Thymus (tissue), 11 donors: ENCODE measurements around the gene BRAT1. TPM values are rescaled to one million over a fixed set of nuclear protein-coding genes. Genes with fewer than 3 reads are reported as not detected.

Experiments used
- DNase-seq, 9 donors: peaks; one replicate each; pipeline ENCODE4 v3.0.0-alpha.2; 2013; ENCODE audit warnings: low spot score in 9 of 9, low read depth in 6 of 9, missing footprints in 1 of 9
- H3K27ac ChIP-seq, 2 donors: one replicate each; pipeline ENCODE4 v1.5.1; 2013; ENCODE audit warnings: control low read depth in 1 of 2, low read depth in 1 of 2, low read length in 1 of 2, mild to moderate bottlenecking in 1 of 2, moderate library complexity in 1 of 2
- H3K27me3 ChIP-seq, 2 donors: one replicate each; pipeline ENCODE4 v1.5.1; 2013; ENCODE audit warnings: low read length in 1 of 2; ENCODE audit not compliant: control insufficient read depth in 2 of 2, insufficient read depth in 1 of 2
- H3K36me3 ChIP-seq, 2 donors: one replicate each; pipeline ENCODE4 v1.5.1; 2013; ENCODE audit warnings: low read length in 1 of 2, mild to moderate bottlenecking in 1 of 2, moderate library complexity in 1 of 2; ENCODE audit not compliant: control insufficient read depth in 2 of 2, insufficient read depth in 2 of 2
- H3K4me1 ChIP-seq, 2 donors: one replicate each; pipeline ENCODE4 v1.5.1; 2013; ENCODE audit warnings: low read length in 2 of 2; ENCODE audit not compliant: control insufficient read depth in 2 of 2, insufficient read depth in 2 of 2
- H3K4me3 ChIP-seq, 2 donors: one replicate each; pipeline ENCODE4 v1.5.1; 2013; ENCODE audit warnings: low read length in 2 of 2, control low read depth in 1 of 2, mild to moderate bottlenecking in 1 of 2
- H3K9me3 ChIP-seq, 2 donors: one replicate each; pipeline ENCODE4 v1.5.1; 2013; ENCODE audit warnings: low read length in 1 of 2, mild to moderate bottlenecking in 1 of 2; ENCODE audit not compliant: control insufficient read depth in 2 of 2, insufficient read depth in 1 of 2
- WGBS: extraction: QIAGEN DNeasy Blood & Tissue Kit; methylation state at CpG from one replicate; pipeline ENCODE4 v1.1.7; 2013; 5-methylcytosine and 5-hydroxymethylcytosine counted together
- polyA plus RNA-seq: library from polyadenylated mRNA; stranded (reverse); fragments of 200-250 nt; gene quantifications from one replicate; pipeline ENCODE4 v1.2.3, GENCODE V29; 2013
- total RNA-seq: library from RNA; stranded (reverse); fragments of 120-200 nt; gene quantifications from one replicate; pipeline ENCODE4 v1.2.4, GENCODE V29; 2013
- donor health status: healthy.

Gene BRAT1
- total and polyA plus RNA-seq, 2 donors = 19.9 to 40.8 TPM

DNA sequence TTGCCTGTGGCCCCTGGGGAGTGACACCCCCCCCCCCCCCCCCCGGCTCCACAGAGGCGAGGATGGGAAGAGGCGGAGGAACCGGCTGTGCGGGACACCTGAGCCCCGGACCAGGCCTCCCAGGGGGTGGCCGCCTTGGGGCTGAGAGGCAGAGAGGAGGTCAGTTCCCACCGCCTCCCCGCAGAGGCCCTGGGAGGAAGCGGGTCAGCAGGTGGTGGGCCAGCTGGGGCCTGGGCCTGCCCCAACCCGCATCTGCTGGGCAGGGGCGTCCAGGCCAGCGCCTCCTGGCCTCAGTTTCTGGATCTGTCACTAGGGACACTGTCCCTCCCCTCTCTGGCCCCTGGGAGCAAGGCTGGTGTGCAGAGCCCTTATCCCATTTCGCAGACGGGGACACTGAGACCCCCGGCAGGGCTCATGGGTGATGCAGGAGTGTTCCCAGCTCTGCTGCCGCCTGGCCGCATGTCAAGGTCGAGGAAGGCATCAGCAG lies 50.4 kb downstream of the BRAT1 start:
- Histone ChIP-seq H3K27ac (no peak overlapping the region), H3K36me3 (no peaks in the 10 kb centered on the region), H3K4me1 (peaks cover 25 to 39% of the 10 kb centered on the region in 2 donors), H3K4me3 (no peak overlapping the region), H3K9me3 (no peaks in the 10 kb centered on the region), H3K27me3 (peaks cover 0 to 7% of the 10 kb centered on the region in 2 donors)
- WGBS = 96% methylated on average over 19 of the region's 19 CpGs
- DNase-seq = no peak

- Histone ChIP-seq H3K27me3 (peaks cover 0 to 7% of the 10 kb centered on the region in 2 donors), H3K27ac (no peak overlapping the region), H3K36me3 (no peaks in the 10 kb centered on the region), H3K9me3 (no peaks in the 10 kb centered on the region), H3K4me3 (no peak overlapping the region), H3K4me1 (peaks cover 19 to 33% of the 10 kb centered on the region in 2 donors)
- DNase-seq = no peak
- 90% methylated on average over 21 of the region's 21 CpGs for WGBS
Measured at GRCh38 chr7:2504128-2504888, 51.0 kb downstream of the BRAT1 start.

DNA sequence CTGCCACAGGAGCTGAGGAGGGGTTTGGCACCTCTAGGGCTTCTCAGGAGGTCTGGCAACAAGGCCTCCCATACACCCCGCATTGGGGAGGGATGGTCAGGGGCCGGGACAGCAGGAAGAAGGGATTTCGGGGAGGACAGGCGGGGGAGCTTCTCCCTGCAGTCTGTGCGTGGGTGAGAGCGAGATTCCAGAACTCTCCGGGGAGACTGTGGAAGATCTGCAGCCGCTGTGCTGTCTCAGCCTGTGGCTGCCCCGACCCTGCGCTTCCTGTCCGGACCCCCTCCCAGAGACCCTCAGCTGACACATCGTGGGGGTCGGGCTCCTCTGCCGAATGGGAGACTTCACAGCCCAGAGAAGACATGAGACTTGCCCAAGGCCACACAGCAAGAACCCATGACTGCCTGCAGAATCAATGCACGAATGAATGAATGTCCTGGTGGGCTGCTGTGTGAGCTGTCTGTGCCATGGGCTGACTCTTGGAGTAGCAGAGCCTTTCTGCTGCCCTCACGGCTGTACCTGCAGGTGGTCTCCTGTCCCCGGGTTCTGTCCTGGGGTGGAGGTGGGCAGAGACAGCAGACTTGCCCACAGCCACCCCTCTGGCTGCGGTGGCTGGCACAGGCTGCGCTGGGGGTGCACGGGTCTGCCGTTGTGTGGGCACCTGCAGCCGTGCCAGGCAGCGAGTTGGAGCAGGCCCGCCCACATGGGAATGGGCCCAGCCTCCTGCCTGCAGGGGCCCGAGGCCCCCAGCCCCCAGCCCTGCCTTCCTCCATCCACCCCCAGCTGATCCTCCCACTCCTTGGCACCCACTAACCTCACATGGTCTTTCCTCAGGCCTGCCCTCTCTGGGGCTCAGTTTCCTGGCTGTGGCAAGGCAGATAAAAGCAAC lies 52.0 kb downstream of the BRAT1 start:
- Histone ChIP-seq H3K36me3 (no peaks in the 10 kb centered on the region), H3K4me3 (no peak overlapping the region), H3K4me1 (peaks cover 10 to 30% of the 10 kb centered on the region in 2 donors), H3K9me3 (peaks cover 0 to under 1% of the 10 kb centered on the region in 2 donors), H3K27me3 (peaks cover 4 to 7% of the 10 kb centered on the region in 2 donors), H3K27ac (no peak overlapping the region)
- DNase-seq = no peak
- 57% methylated on average over 25 of the region's 25 CpGs for WGBS

DNA sequence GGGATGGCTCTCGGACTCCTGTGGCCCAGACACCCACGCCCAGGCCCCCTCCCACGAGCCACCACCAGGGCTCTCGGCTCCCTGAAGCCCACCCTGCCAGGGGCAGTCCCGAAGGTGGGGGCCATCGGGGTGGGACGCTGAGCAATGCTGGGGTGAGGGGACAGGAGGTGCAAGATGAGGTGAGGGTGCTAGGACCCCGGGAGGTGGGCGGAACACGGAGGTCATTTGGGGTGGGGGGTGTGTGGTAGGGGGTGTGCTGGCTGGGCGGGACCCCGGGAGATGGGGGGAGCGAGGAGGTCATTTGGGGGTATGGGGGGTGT lies 52.7 kb downstream of the BRAT1 start:
- Histone ChIP-seq H3K9me3 (peaks cover 0 to 1% of the 10 kb centered on the region in 2 donors), H3K4me3 (no peak overlapping the region), H3K4me1 (peaks cover 4 to 30% of the 10 kb centered on the region in 2 donors), H3K27ac (no peak overlapping the region), H3K36me3 (no peaks in the 10 kb centered on the region), H3K27me3 (peaks cover 4 to 12% of the 10 kb centered on the region in 2 donors)
- no peak for DNase-seq
- 89% methylated on average over 13 of the region's 13 CpGs for WGBS

GRCh38 chr7:2501947-2502646 lies 53.2 kb downstream of the BRAT1 start:
- H3K4me3 ChIP-seq = no peak overlapping the region
- peaks cover 4 to 30% of the 10 kb centered on the region in 2 donors for H3K4me1 ChIP-seq
- H3K36me3 ChIP-seq = no peaks in the 10 kb centered on the region
- peaks cover 4 to 17% of the 10 kb centered on the region in 2 donors for H3K27me3 ChIP-seq
- no peak overlapping the region for H3K27ac ChIP-seq
- peaks cover 0 to 1% of the 10 kb centered on the region in 2 donors for H3K9me3 ChIP-seq
- 95% methylated on average over 9 of the region's 9 CpGs for WGBS
- no peak for DNase-seq

GRCh38 chr7:2500701-2501100 lies 54.6 kb downstream of the BRAT1 start:
- Histone ChIP-seq H3K9me3 (peaks cover 0 to 1% of the 10 kb centered on the region in 2 donors), H3K4me1 (peaks cover 4 to 30% of the 10 kb centered on the region in 2 donors), H3K27me3 (peaks cover 4 to 17% of the 10 kb centered on the region in 2 donors), H3K36me3 (no peaks in the 10 kb centered on the region), H3K27ac (no peak overlapping the region), H3K4me3 (no peak overlapping the region)
- DNase-seq = no peak
- 96% methylated on average over 12 of the region's 12 CpGs for WGBS

- H3K27ac ChIP-seq = no peak overlapping the region
- H3K36me3 ChIP-seq = no peaks in the 10 kb centered on the region
- no peak overlapping the region for H3K4me3 ChIP-seq
- peaks cover 4 to 30% of the 10 kb centered on the region in 2 donors for H3K4me1 ChIP-seq
- 97% methylated on average over 27 of the region's 27 CpGs for WGBS
- no peak for DNase-seq
- H3K27me3 ChIP-seq = peaks cover 4 to 17% of the 10 kb centered on the region in 2 donors
- H3K9me3 ChIP-seq = peaks cover 0 to 1% of the 10 kb centered on the region in 2 donors
Measured at GRCh38 chr7:2499719-2500430, 55.4 kb downstream of the BRAT1 start.

DNA sequence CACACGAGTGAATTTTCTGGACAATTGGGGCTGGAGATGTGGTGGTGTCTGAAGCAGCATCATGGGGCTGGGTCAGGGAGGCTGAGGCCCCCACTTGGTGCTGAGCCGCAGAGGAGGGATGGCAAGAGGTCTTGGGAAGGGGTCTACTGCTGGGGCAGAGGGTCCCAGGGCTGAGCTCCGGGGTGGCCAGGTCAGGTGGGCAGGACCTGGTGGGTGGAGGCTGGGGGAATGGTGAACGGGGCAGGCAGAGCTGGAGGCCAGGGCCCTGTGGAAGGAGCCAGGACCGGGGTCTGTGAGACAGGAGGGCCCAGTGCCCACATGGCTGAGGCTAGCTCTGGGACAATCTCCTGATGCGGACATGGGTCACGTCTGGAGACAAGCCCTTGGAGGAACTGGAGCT lies 56.1 kb downstream of the BRAT1 start:
- H3K27me3 ChIP-seq = peaks cover 4 to 17% of the 10 kb centered on the region in 2 donors
- no peak overlapping the region for H3K27ac ChIP-seq
- DNase-seq = no peak
- H3K9me3 ChIP-seq = peaks cover 0 to 1% of the 10 kb centered on the region in 2 donors
- WGBS = 96% methylated on average over 7 of the region's 7 CpGs
- no peak overlapping the region for H3K4me3 ChIP-seq
- H3K4me1 ChIP-seq = peaks cover 4 to 34% of the 10 kb centered on the region in 2 donors
- H3K36me3 ChIP-seq = no peaks in the 10 kb centered on the region
